Spleen (tissue), 11 donors: ENCODE measurements around the gene NUBP2. TPM values are rescaled to one million over a fixed set of nuclear protein-coding genes. Genes with fewer than 3 reads are reported as not detected.
A peak's percentile ranks its signal among the peaks of the same experiment; 100 is the strongest.

Experiments used
- DNase-seq: peaks from one replicate; pipeline ENCODE4 v3.0.0-alpha.2; 2020
- H3K27ac ChIP-seq, 8 donors: fragments of 200-600 bp; sonication (generic) in 7 of 8; 1 replicate in 4 of 8; 2 replicates in 4 of 8; pipeline versions ENCODE4 v1.5.0 to v1.8.0; 2016 to 2021; ENCODE audit warnings: inconsistent platforms in 4 of 8, mild to moderate bottlenecking in 4 of 8, moderate library complexity in 1 of 8
- H3K27me3 ChIP-seq, 7 donors: fragments of 200-600 bp; sonication (generic) in 6 of 7; replicated peaks in 1 of 7; 1 replicate in 4 of 7; 2 replicates in 3 of 7; pipeline versions ENCODE4 v1.5.0 to v1.8.0; 2016 to 2021; ENCODE audit warnings: inconsistent platforms in 3 of 7, mild to moderate bottlenecking in 1 of 7
- H3K36me3 ChIP-seq, 6 donors: fragments of 200-600 bp; sonication (generic) in 5 of 6; 1 replicate in 4 of 6; 2 replicates in 2 of 6; pipeline versions ENCODE4 v1.5.0 to v1.8.0; 2016 to 2021; ENCODE audit warnings: inconsistent platforms in 2 of 6
- H3K4me1 ChIP-seq, 6 donors: fragments of 200-600 bp; sonication (generic) in 5 of 6; 1 replicate in 3 of 6; 2 replicates in 3 of 6; pipeline versions ENCODE4 v1.5.0 to v1.8.0; 2016 to 2021; ENCODE audit warnings: inconsistent platforms in 3 of 6
- H3K4me3 ChIP-seq, 8 donors: fragments of 200-600 bp; sonication (generic) in 7 of 8; 1 replicate in 4 of 8; 2 replicates in 4 of 8; pipeline versions ENCODE4 v1.5.0 to v1.8.0; 2016 to 2021; ENCODE audit warnings: inconsistent platforms in 4 of 8, mild to moderate bottlenecking in 4 of 8, moderate library complexity in 2 of 8
- H3K9me3 ChIP-seq, 8 donors: fragments of 200-600 bp; sonication (generic) in 7 of 8; 1 replicate in 4 of 8; 2 replicates in 4 of 8; pipeline versions ENCODE4 v1.5.0 to v1.8.0; 2016 to 2021; ENCODE audit warnings: inconsistent platforms in 4 of 8
- POLR2A ChIP-seq, 3 donors: fragments of 450-650 bp; IDR thresholded peaks; one replicate each; pipeline ENCODE4 v1.5.1; 2017; ENCODE audit warnings: antibody characterized with exemption in 3 of 3, mild to moderate bottlenecking in 1 of 3
- POLR2AphosphoS5 ChIP-seq, 3 donors: sonication (generic); formaldehyde crosslinking; IDR thresholded peaks; one replicate each; pipeline ENCODE4 v1.5.1; 2017; ENCODE audit warnings: antibody characterized with exemption in 3 of 3
- WGBS, 5 donors: extraction: QIAGEN DNeasy Blood & Tissue Kit in 3 of 5; methylation state at CpG; one replicate each; pipeline versions ENCODE4 v1.1.5 to v1.1.7; 2013 to 2018; 5-methylcytosine and 5-hydroxymethylcytosine counted together
- intact Hi-C: fragments of 100-400 bp; cut with DNase I; formaldehyde crosslinking; loops from one replicate; pipeline ENCODE4 v1.15.0; 2023; ENCODE audit warnings: low total_unique reads
- microRNA-seq, 3 donors: library from miRNA; unstranded; fragments of <30 nt; microRNA quantifications; one replicate each; pipeline versions ENCODE4 to v1.1.0, GENCODE V29; 2019 to 2020
- polyA plus RNA-seq, 3 donors: library from polyadenylated mRNA; stranded (reverse); fragments of 200-250 nt; gene quantifications; one replicate each; pipeline ENCODE4 v1.2.1, GENCODE V29; 2013
- small RNA-seq, 4 donors: library from RNA; depleted of rRNA; stranded (forward); fragments of <200 nt; gene quantifications; one replicate each; pipeline ENCODE3, GENCODE V24; 2016
- total RNA-seq, 7 donors: library from RNA; depleted of rRNA in 3 of 7; stranded (reverse); fragments of >200 nt in 3 of 7; fragmentation: NEBNext Ultra II Directional in 4 of 7; extraction: Animal tissue kit (Norgen Biotek cat#: 25700) in 4 of 7; gene quantifications; one replicate each; pipeline versions ENCODE4 v1.1.0 to v1.2.1, GENCODE V29; 2016 to 2021
- TF ChIP-seq, protein P1 (sequence below), 11 experiments: fragments of 200-600 bp in 7 of 11; fragments of 450-650 bp in 4 of 11; sonication (generic) in 4 of 11; IDR thresholded peaks in 8 of 11; conservative IDR thresholded peaks in 3 of 11; 1 replicate in 7 of 11; 2 replicates in 4 of 11; pipeline versions ENCODE4 v1.4.0 to v1.8.0; 2016 to 2021; ENCODE audit warnings: antibody characterized with exemption in 11 of 11, inconsistent platforms in 4 of 11, mild to moderate bottlenecking in 1 of 11
- donor health status: healthy with polysubstance abuse.
- donor health status: DM: no; HTN: no; CAD: no; lungs with moderate emphysema.
- donor health status: DM: no; HTN: no; CAD: no.
- donor health status: Bipolar disorder and iron deficiency.
- donor health status: healthy.
- donor health status: DM: no; HTN: no; CAD: no.
- donor health status: DM: yes; HTN: yes; CAD: no.

The NUBP2 gene
- total and polyA plus RNA-seq, 10 donors, result 37.5 to 103 (median 57.3) TPM

DNA sequence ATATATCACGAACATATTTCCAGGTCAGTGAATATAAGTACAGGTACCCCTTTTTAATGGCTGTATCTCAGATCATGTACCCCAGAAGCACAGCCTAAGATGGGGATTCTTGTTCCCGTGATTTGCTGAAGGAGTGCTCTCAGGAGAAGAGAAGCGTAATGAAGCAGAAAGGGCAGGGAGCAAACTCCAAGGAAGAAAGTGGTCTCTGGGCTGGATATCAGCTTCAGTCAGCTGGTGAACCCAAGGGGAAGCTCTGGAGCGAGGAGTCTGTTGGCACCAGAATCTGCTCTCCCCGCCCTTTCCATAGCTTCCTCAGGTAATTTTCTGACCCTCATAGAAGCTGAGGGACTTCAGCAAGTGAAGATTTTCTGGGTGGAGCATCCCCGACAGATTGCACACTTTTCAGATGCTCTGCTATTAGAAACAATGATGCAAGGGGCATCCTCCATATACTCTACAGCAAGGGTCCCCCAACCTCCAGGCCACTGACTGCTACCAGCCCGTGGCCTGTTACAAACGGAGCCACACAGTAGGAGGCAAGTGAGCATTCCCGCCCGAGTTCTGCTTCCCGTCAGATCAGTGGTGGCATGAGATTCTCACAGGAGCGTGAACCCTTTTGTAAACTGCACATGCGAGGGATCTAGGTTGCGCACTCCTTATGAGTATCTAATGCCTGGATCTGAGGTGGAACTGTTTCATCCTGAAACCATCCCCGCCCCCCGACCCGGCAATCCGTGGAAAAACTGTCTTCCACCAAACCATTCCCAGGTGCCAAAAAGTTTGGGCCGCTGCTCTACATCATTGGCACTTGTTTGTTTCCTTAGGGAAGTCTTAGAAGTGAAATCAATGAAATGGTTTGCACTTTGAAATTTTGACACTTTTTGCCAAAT lies 48.7 kb downstream of the NUBP2 start:
- H3K9me3 ChIP-seq, result no peaks in the 10 kb centered on the region
- TF ChIP-seq POLR2AphosphoS5 (IDR thresholded peaks at IDR 0.05) (no peak), POLR2A (IDR thresholded peaks at IDR 0.05) (no peak)
- TF ChIP-seq, protein P1, sequence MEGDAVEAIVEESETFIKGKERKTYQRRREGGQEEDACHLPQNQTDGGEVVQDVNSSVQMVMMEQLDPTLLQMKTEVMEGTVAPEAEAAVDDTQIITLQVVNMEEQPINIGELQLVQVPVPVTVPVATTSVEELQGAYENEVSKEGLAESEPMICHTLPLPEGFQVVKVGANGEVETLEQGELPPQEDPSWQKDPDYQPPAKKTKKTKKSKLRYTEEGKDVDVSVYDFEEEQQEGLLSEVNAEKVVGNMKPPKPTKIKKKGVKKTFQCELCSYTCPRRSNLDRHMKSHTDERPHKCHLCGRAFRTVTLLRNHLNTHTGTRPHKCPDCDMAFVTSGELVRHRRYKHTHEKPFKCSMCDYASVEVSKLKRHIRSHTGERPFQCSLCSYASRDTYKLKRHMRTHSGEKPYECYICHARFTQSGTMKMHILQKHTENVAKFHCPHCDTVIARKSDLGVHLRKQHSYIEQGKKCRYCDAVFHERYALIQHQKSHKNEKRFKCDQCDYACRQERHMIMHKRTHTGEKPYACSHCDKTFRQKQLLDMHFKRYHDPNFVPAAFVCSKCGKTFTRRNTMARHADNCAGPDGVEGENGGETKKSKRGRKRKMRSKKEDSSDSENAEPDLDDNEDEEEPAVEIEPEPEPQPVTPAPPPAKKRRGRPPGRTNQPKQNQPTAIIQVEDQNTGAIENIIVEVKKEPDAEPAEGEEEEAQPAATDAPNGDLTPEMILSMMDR (IDR thresholded peaks at IDR 0.05 in 8 of 11, conservative IDR thresholded peaks at IDR 0.05 in 3 of 11), result no peak

DNA sequence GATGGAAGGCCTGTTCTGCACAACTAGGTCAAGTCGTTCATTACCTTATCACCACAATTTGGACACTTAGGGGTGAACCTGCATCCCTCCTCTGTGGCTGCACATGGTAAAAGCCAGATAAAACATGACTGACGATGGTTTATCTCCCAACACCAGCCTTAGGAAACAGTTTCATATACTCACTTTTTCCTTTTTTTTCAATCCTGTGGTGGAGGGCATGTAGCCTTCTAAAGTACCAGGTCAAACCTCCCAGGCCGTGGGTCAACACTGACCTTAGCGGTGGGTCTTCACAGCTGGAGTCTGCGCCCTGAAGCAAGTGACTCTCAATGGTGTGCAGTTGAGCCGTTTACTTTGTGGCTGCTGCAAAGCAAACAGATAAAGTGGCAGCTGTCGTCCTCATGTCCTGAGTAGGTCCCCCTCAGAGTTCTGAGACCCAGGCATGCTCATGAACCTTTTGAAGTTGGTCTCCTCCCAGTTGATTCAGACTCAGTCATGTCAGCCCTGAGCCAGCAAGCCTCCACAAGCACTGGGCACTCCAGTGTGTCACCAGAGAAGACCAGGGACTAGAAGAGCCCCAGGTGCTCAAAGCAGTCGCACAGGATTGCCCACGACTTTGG lies 50.2 kb downstream of the NUBP2 start:
- no peak overlapping the region for H3K4me3 ChIP-seq
- DNase-seq, result peak; percentile 18
- TF ChIP-seq POLR2AphosphoS5 (IDR thresholded peaks at IDR 0.05) (no peak), POLR2A (IDR thresholded peaks at IDR 0.05) (no peak)
- TF ChIP-seq, protein P1 (IDR thresholded peaks at IDR 0.05 in 8 of 11, conservative IDR thresholded peaks at IDR 0.05 in 3 of 11), result no peak
- H3K4me1 ChIP-seq, result peaks cover 18 to 27% (median 23%) of the 10 kb centered on the region in 6 donors
- H3K36me3 ChIP-seq, result peaks cover 0 to 23% (median 7%) of the 10 kb centered on the region in 6 donors
- intact Hi-C loops, result no loop called here
- H3K9me3 ChIP-seq, result no peaks in the 10 kb centered on the region
- 72 to 88% (median 83%) methylated on average over 9 of the region's 9 CpGs for WGBS, 5 donors
- no peaks in the 10 kb centered on the region for H3K27me3 ChIP-seq
- H3K27ac ChIP-seq, result no peak overlapping the region

More for the DNA sequence above, 48.7 kb downstream of the NUBP2 start:
- peak; percentile 38 for DNase-seq
- Histone ChIP-seq H3K4me3 (no peak overlapping the region), H3K27ac (no peak overlapping the region), H3K27me3 (no peaks in the 10 kb centered on the region), H3K4me1 (peaks cover 21 to 34% (median 32%) of the 10 kb centered on the region in 6 donors), H3K36me3 (peaks cover 0 to 23% (median 7%) of the 10 kb centered on the region in 6 donors)
- intact Hi-C loops, result no loop called here
- 86 to 94% (median 88%) methylated on average over 16 to 19 of the region's 19 CpGs for WGBS, 5 donors

- intact Hi-C loops, result no loop called here
- 84 to 93% (median 90%) methylated on average over 5 of the region's 5 CpGs for WGBS, 5 donors
- Histone ChIP-seq H3K27ac (no peak overlapping the region), H3K27me3 (no peaks in the 10 kb centered on the region), H3K9me3 (no peaks in the 10 kb centered on the region), H3K4me3 (no peak overlapping the region), H3K36me3 (peaks cover 0 to 20% (median 7%) of the 10 kb centered on the region in 6 donors), H3K4me1 (peaks cover 7 to 16% (median 12%) of the 10 kb centered on the region in 6 donors)
- no peak for DNase-seq
- TF ChIP-seq POLR2AphosphoS5 (IDR thresholded peaks at IDR 0.05) (no peak), POLR2A (IDR thresholded peaks at IDR 0.05) (no peak)
- TF ChIP-seq, protein P1 (IDR thresholded peaks at IDR 0.05 in 8 of 11, conservative IDR thresholded peaks at IDR 0.05 in 3 of 11), result no peak
These were observed 51.3 kb downstream of the NUBP2 start for GRCh38 chr16:1834096-1834495.

Small RNA genes within 50 kb of the gene (microRNA-seq; reads per million reads assigned to microRNA genes)
- 0.57 to 2.5 (median 1.8) reads per million in 3 donors for gene MIR3177

Small RNA genes within 50 kb of the gene (small RNA-seq; reads per million reads assigned to genes)
- 0.14 to 0.49 (median 0.28) reads per million in 4 donors for gene MIR3177

Other genes starting within 250 kb of the NUBP2 start
- 10 to 100 TPM; 12.6 to 47.1 (median 26.9) TPM for gene TMEM204, start 249.3 kb upstream of the NUBP2 start, total RNA-seq
- gene TMEM204, start 249.3 kb upstream of the NUBP2 start, polyA plus RNA-seq, result 10 to 100 TPM; 10.1 to 21.0 (median 13.6) TPM
- gene IFT140, start 170.9 kb upstream of the NUBP2 start, total RNA-seq, result 10 to 100 TPM in 5 of 7 donors, 1 to 10 TPM in 2; 7.8 to 14.5 (median 12.3) TPM
- gene IFT140, start 170.9 kb upstream of the NUBP2 start, polyA plus RNA-seq, result 1 to 10 TPM; 4.2 to 6.5 (median 4.3) TPM
- gene CRAMP1, start 170.6 kb upstream of the NUBP2 start, total RNA-seq, result 10 to 100 TPM; 15.5 to 32.4 (median 21.6) TPM
- gene CRAMP1, start 170.6 kb upstream of the NUBP2 start, polyA plus RNA-seq, result 10 to 100 TPM in 1 of 3 donors, 1 to 10 TPM in 2; 3.0 to 10.2 (median 3.2) TPM
- 10 to 100 TPM; 15.6 to 30.5 (median 22.7) TPM for gene JPT2, start 104.7 kb upstream of the NUBP2 start, total RNA-seq
- gene JPT2, start 104.7 kb upstream of the NUBP2 start, polyA plus RNA-seq, result 10 to 100 TPM in 2 of 3 donors, 1 to 10 TPM in 1; 8.2 to 15.0 (median 12.9) TPM
- 100 to 1,000 TPM in 6 of 7 donors, 10 to 100 TPM in 1; 97.0 to 134 (median 126) TPM for gene MAPK8IP3, start 76.8 kb upstream of the NUBP2 start, total RNA-seq
- 100 to 1,000 TPM in 1 of 3 donors, 10 to 100 TPM in 2; 27.2 to 116 (median 57.8) TPM for gene MAPK8IP3, start 76.8 kb upstream of the NUBP2 start, polyA plus RNA-seq
- 10 to 100 TPM; 51.0 to 82.9 (median 68.4) TPM for gene NME3, start 11.4 kb upstream of the NUBP2 start, total RNA-seq
- gene NME3, start 11.4 kb upstream of the NUBP2 start, polyA plus RNA-seq, result 100 to 1,000 TPM; 152 to 283 (median 256) TPM
- gene EME2, start 10.2 kb upstream of the NUBP2 start, total RNA-seq, result 10 to 100 TPM; 17.8 to 41.3 (median 28.8) TPM
- gene EME2, start 10.2 kb upstream of the NUBP2 start, polyA plus RNA-seq, result 10 to 100 TPM in 2 of 3 donors, 1 to 10 TPM in 1; 5.1 to 22.4 (median 13.8) TPM
- gene MRPS34, start 9.8 kb upstream of the NUBP2 start, total RNA-seq, result 10 to 100 TPM; 49.9 to 66.8 (median 62.3) TPM
- 100 to 1,000 TPM; 133 to 157 (median 134) TPM for gene MRPS34, start 9.8 kb upstream of the NUBP2 start, polyA plus RNA-seq
- gene SPSB3, start 389 bp upstream of the NUBP2 start, total RNA-seq, result 100 to 1,000 TPM in 2 of 7 donors, 10 to 100 TPM in 5; 41.4 to 114 (median 65.3) TPM
- gene SPSB3, start 389 bp upstream of the NUBP2 start, polyA plus RNA-seq, result 100 to 1,000 TPM; 111 to 266 (median 204) TPM
- gene IGFALS, start 10.7 kb downstream of the NUBP2 start, total RNA-seq, result under 1 TPM in 5 of 7 donors, not detected in 2; 0.21 to 0.63 (median 0.39) TPM
- gene IGFALS, start 10.7 kb downstream of the NUBP2 start, polyA plus RNA-seq, result under 1 TPM; 0.14 to 0.19 (median 0.17) TPM
- gene HAGH, start 43.9 kb downstream of the NUBP2 start, total RNA-seq, result 10 to 100 TPM; 42.4 to 60.4 (median 49.1) TPM
- gene HAGH, start 43.9 kb downstream of the NUBP2 start, polyA plus RNA-seq, result 10 to 100 TPM; 33.6 to 76.6 (median 41.0) TPM
- 10 to 100 TPM in 6 of 7 donors, 1 to 10 TPM in 1; 9.5 to 34.9 (median 17.7) TPM for gene FAHD1, start 44.2 kb downstream of the NUBP2 start, total RNA-seq
- 10 to 100 TPM; 13.8 to 23.1 (median 15.4) TPM for gene FAHD1, start 44.2 kb downstream of the NUBP2 start, polyA plus RNA-seq
- gene MEIOB, start 89.2 kb downstream of the NUBP2 start, total RNA-seq, result not detected
- not detected for gene MEIOB, start 89.2 kb downstream of the NUBP2 start, polyA plus RNA-seq
- under 1 TPM in 1 of 7 donors, not detected in 6; 0.20 TPM for gene HS3ST6, start 135.5 kb downstream of the NUBP2 start, total RNA-seq
- under 1 TPM in 1 of 3 donors, not detected in 2; 0.06 TPM for gene HS3ST6, start 135.5 kb downstream of the NUBP2 start, polyA plus RNA-seq
- 100 to 1,000 TPM in 2 of 7 donors, 10 to 100 TPM in 5; 32.9 to 114 (median 60.4) TPM for gene MSRB1, start 160.2 kb downstream of the NUBP2 start, total RNA-seq
- gene MSRB1, start 160.2 kb downstream of the NUBP2 start, polyA plus RNA-seq, result 10 to 100 TPM; 31.1 to 62.0 (median 31.3) TPM
- not detected for gene RPL3L, start 171.7 kb downstream of the NUBP2 start, total RNA-seq
- under 1 TPM in 1 of 3 donors, not detected in 2; 0.03 TPM for gene RPL3L, start 171.7 kb downstream of the NUBP2 start, polyA plus RNA-seq
- gene NDUFB10, start 176.6 kb downstream of the NUBP2 start, total RNA-seq, result 100 to 1,000 TPM in 3 of 7 donors, 10 to 100 TPM in 4; 69.3 to 225 (median 87.4) TPM
- gene NDUFB10, start 176.6 kb downstream of the NUBP2 start, polyA plus RNA-seq, result 100 to 1,000 TPM; 155 to 162 (median 159) TPM
- gene RPS2, start 181.9 kb downstream of the NUBP2 start, total RNA-seq, result 1,000 to 10,000 TPM; 1,930 to 2,450 (median 2,233) TPM
- gene RPS2, start 181.9 kb downstream of the NUBP2 start, polyA plus RNA-seq, result 1,000 to 10,000 TPM; 3,942 to 6,006 (median 5,765) TPM
- not detected for gene RNF151, start 183.9 kb downstream of the NUBP2 start, total RNA-seq
- gene RNF151, start 183.9 kb downstream of the NUBP2 start, polyA plus RNA-seq, result under 1 TPM; 0.16 to 0.26 (median 0.17) TPM
- 10 to 100 TPM; 20.6 to 33.0 (median 27.0) TPM for gene TBL3, start 189.1 kb downstream of the NUBP2 start, total RNA-seq
- 10 to 100 TPM; 40.6 to 54.2 (median 46.8) TPM for gene TBL3, start 189.1 kb downstream of the NUBP2 start, polyA plus RNA-seq
- gene NOXO1, start 198.5 kb downstream of the NUBP2 start, total RNA-seq, result 1 to 10 TPM in 1 of 7 donors, under 1 TPM in 2, not detected in 4; 0.30 to 1.4 (median 0.49) TPM
- 1 to 10 TPM in 1 of 3 donors, under 1 TPM in 2; 0.68 to 1.3 (median 0.96) TPM for gene NOXO1, start 198.5 kb downstream of the NUBP2 start, polyA plus RNA-seq
- gene GFER, start 201.2 kb downstream of the NUBP2 start, total RNA-seq, result 10 to 100 TPM in 6 of 7 donors, 1 to 10 TPM in 1; 9.6 to 23.3 (median 20.5) TPM
- gene GFER, start 201.2 kb downstream of the NUBP2 start, polyA plus RNA-seq, result 10 to 100 TPM; 28.5 to 36.0 (median 34.9) TPM
- gene SYNGR3, start 207.0 kb downstream of the NUBP2 start, total RNA-seq, result 10 to 100 TPM in 1 of 7 donors, 1 to 10 TPM in 5, under 1 TPM in 1; 0.85 to 11.4 (median 2.6) TPM
- gene SYNGR3, start 207.0 kb downstream of the NUBP2 start, polyA plus RNA-seq, result 1 to 10 TPM; 1.8 to 3.0 (median 3.0) TPM
- 10 to 100 TPM; 34.6 to 56.2 (median 47.2) TPM for gene ZNF598, start 226.9 kb downstream of the NUBP2 start, total RNA-seq
- gene ZNF598, start 226.9 kb downstream of the NUBP2 start, polyA plus RNA-seq, result 10 to 100 TPM; 21.8 to 45.5 (median 29.0) TPM
- gene NPW, start 236.8 kb downstream of the NUBP2 start, total RNA-seq, result 1 to 10 TPM in 1 of 7 donors, under 1 TPM in 3, not detected in 3; 0.51 to 1.9 (median 0.89) TPM
- gene NPW, start 236.8 kb downstream of the NUBP2 start, polyA plus RNA-seq, result 1 to 10 TPM in 2 of 3 donors, under 1 TPM in 1; 0.30 to 2.5 (median 2.3) TPM
- 100 to 1,000 TPM in 4 of 7 donors, 10 to 100 TPM in 3; 62.4 to 179 (median 126) TPM for gene NHERF2, start 243.9 kb downstream of the NUBP2 start, total RNA-seq
- 100 to 1,000 TPM in 1 of 3 donors, 10 to 100 TPM in 2; 64.6 to 218 (median 71.2) TPM for gene NHERF2, start 243.9 kb downstream of the NUBP2 start, polyA plus RNA-seq